HCT116 (cell line): ENCODE measurements around the gene GRAMD4. TPM values are rescaled to one million over a fixed set of nuclear protein-coding genes. Genes with fewer than 3 reads are reported as not detected.

ENCODE experiments used
- ATAC-seq: fragments of 200-7000 bp; cut with Tn5 transposase; 2 replicates; pipeline ENCODE4 v1.9.1; 2020; ENCODE audit warnings: mild to moderate bottlenecking, moderate library complexity
- BruUV-seq: library from RNA; stranded (reverse); fragments of 400-500 nt; replicated peaks from 2 replicates; lab custom pipeline; 2021; lab: Mats Ljungman, UMichigan
- CTCF ChIA-PET: fragments of 300-600 bp; sonication (Branson Sonifier 250); formaldehyde crosslinking; loops from one replicate; lab custom pipeline; 2021; ENCODE audit warnings: antibody characterized with exemption; lab: Charles Lee
- POLR2A ChIA-PET: fragments of 300-600, 350-600 bp; sonication (Branson Sonifier 250); formaldehyde crosslinking; loops from one replicate; lab custom pipeline; 2021; ENCODE audit warnings: antibody characterized with exemption; lab: Charles Lee
- RAD21 ChIA-PET, 2 experiments: fragments of 300-600 bp; sonication (Branson Sonifier 250); formaldehyde crosslinking; loops; one replicate each; lab custom pipeline; 2023; ENCODE audit warnings: low total read pairs in 2 of 2; ENCODE audit not compliant: uncharacterized antibody in 2 of 2, unreplicated experiment in 2 of 2, low non-redundant PET in 1 of 2; lab: Charles Lee
- DNase-seq: peaks from one replicate; pipeline ENCODE4 v3.0.0-alpha.2; 2010; ENCODE audit warnings: low read depth, low spot score
- H2AFZ ChIP-seq: fragments of 200-600 bp; shearing (Covaris generic), sonication (generic); 2 replicates; pipeline ENCODE4 v1.6.1; 2017; ENCODE audit warnings: low read depth, mixed run types, mixed read lengths, antibody characterized with exemption, low read length; ENCODE audit not compliant: poor library complexity, severe bottlenecking
- H3K27ac ChIP-seq: 2 replicates; pipeline ENCODE4 v1.5.1; 2012; ENCODE audit warnings: low read depth, low read length
- H3K27me3 ChIP-seq: fragments of 200-600 bp; sonication (generic); 2 replicates; pipeline ENCODE4 v1.6.1; 2016; ENCODE audit warnings: mixed run types, low read length, mixed read lengths; ENCODE audit not compliant: insufficient read depth
- H3K36me3 ChIP-seq, 2 experiments: fragments of 200-500 bp in 1 of 2; fragments of 200-600 bp in 1 of 2; sonication (Bioruptor generic) in 1 of 2; sonication (generic) in 1 of 2; 2 replicates each; pipeline versions ENCODE4 v1.5.1 to v1.6.1; 2014 to 2016; ENCODE audit warnings: low read length in 2 of 2, inconsistent platforms in 1 of 2, mixed read lengths in 1 of 2, mixed run types in 1 of 2; ENCODE audit not compliant: insufficient read depth in 2 of 2, control insufficient read depth in 1 of 2
- H3K4me1 ChIP-seq, 2 experiments: fragments of 200-600 bp in 1 of 2; sonication (generic) in 1 of 2; 2 replicates each; pipeline versions ENCODE4 v1.5.1 to v1.6.1; 2012 to 2017; ENCODE audit warnings: low read length in 2 of 2, inconsistent platforms in 1 of 2, mild to moderate bottlenecking in 1 of 2, mixed read lengths in 1 of 2, mixed run types in 1 of 2, moderate library complexity in 1 of 2; ENCODE audit not compliant: insufficient read depth in 2 of 2, control insufficient read depth in 1 of 2
- H3K4me2 ChIP-seq: fragments of 200-600 bp; sonication (generic); 2 replicates; pipeline ENCODE4 v1.6.1; 2017; ENCODE audit warnings: mixed run types, low read length, mixed read lengths
- H3K4me3 ChIP-seq, 2 experiments: fragments of 200-600 bp in 1 of 2; sonication (generic) in 1 of 2; replicated peaks in 1 of 2; 2 replicates each; pipeline ENCODE4 v1.5.1; 2011 to 2016; ENCODE audit warnings: low read length in 2 of 2, control low read depth in 1 of 2, low read depth in 1 of 2, mild to moderate bottlenecking in 1 of 2, mixed read lengths in 1 of 2, mixed run types in 1 of 2
- H3K79me2 ChIP-seq: fragments of 200-600 bp; sonication (generic); 2 replicates; pipeline ENCODE4 v1.6.1; 2017; ENCODE audit warnings: mild to moderate bottlenecking, mixed run types, low read length, moderate library complexity, mixed read lengths; ENCODE audit not compliant: insufficient read depth
- H3K9ac ChIP-seq: fragments of 200-600 bp; sonication (generic); 2 replicates; pipeline ENCODE4 v1.6.1; 2016; ENCODE audit warnings: low read length, mixed read lengths
- H3K9me2 ChIP-seq: fragments of 200-600 bp; sonication (generic), shearing (Covaris generic); 2 replicates; pipeline ENCODE4 v1.6.1; 2017; ENCODE audit warnings: mixed run types, mild to moderate bottlenecking, moderate library complexity; ENCODE audit not compliant: insufficient read depth
- H3K9me3 ChIP-seq, 2 experiments: fragments of 200-500 bp in 1 of 2; fragments of 200-600 bp in 1 of 2; sonication (Bioruptor generic) in 1 of 2; sonication (generic) in 1 of 2; 2 replicates each; pipeline ENCODE4 v1.6.1; 2014 to 2017; ENCODE audit warnings: low read length in 2 of 2, mixed read lengths in 2 of 2, inconsistent platforms in 1 of 2, low read depth in 1 of 2, mild to moderate bottlenecking in 1 of 2, mixed run types in 1 of 2, moderate library complexity in 1 of 2; ENCODE audit not compliant: control insufficient read depth in 1 of 2, insufficient read depth in 1 of 2
- H4K20me1 ChIP-seq: fragments of 200-600 bp; sonication (generic), shearing (Covaris generic); 2 replicates; pipeline ENCODE4 v1.6.1; 2017; ENCODE audit warnings: mixed run types, mild to moderate bottlenecking, moderate library complexity; ENCODE audit not compliant: insufficient read depth
- CBX3 ChIP-seq: IDR thresholded peaks from 2 replicates; pipeline ENCODE4 v1.6.1; 2012; ENCODE audit warnings: low read depth
- EZH2 ChIP-seq: fragments of 200-600 bp; sonication (generic); IDR thresholded peaks from 2 replicates; pipeline ENCODE4 v1.6.1; 2017; ENCODE audit warnings: antibody characterized with exemption, mixed run types
- EZH2phosphoT487 ChIP-seq: fragments of 200-600 bp; IDR thresholded peaks from 2 replicates; pipeline ENCODE4 v1.6.1; 2018; ENCODE audit warnings: antibody characterized with exemption, borderline replicate concordance
- FOSL1 ChIP-seq: IDR thresholded peaks from 2 replicates; pipeline ENCODE4 v1.6.1; 2012; ENCODE audit warnings: low read depth
- POLR2A ChIP-seq: IDR thresholded peaks from 2 replicates; pipeline ENCODE4 v1.7.0; 2011; ENCODE audit warnings: borderline replicate concordance; ENCODE audit not compliant: insufficient read depth, insufficient read length; ENCODE audit errors: extremely low read depth
- SIN3A ChIP-seq: IDR thresholded peaks from 2 replicates; pipeline ENCODE4 v1.6.1; 2012; ENCODE audit warnings: low read depth
- SP1 ChIP-seq: IDR thresholded peaks from 2 replicates; pipeline ENCODE4 v1.6.1; 2012; ENCODE audit warnings: low read depth
- ZNF274 ChIP-seq: fragments of 200-500 bp; sonication (Bioruptor generic); IDR thresholded peaks from 2 replicates; pipeline ENCODE4 v1.6.1; 2014; ENCODE audit warnings: mild to moderate bottlenecking, low read depth, low read length, inconsistent platforms
- intact Hi-C: fragments of 100-400 bp; cut with micrococcal nuclease; formaldehyde crosslinking; loops from 2 replicates; pipeline ENCODE4 v1.10.0; 2022
- total RNA-seq: library from RNA; stranded (reverse); gene quantifications from one replicate; pipeline ENCODE4 v1.2.1, GENCODE V29; 2021; ENCODE audit not compliant: unreplicated experiment
- TF ChIP-seq, protein P1 (sequence below): IDR thresholded peaks from 2 replicates; pipeline ENCODE4 v1.6.1; 2012; ENCODE audit warnings: low read depth
- TF ChIP-seq, protein P2 (sequence below): IDR thresholded peaks from 2 replicates; pipeline ENCODE4 v1.6.1; 2012
- TF ChIP-seq, protein P3 (sequence below): IDR thresholded peaks from 2 replicates; pipeline ENCODE4 v1.6.1; 2012

GRAMD4 gene
- total RNA-seq, 1 experiment from 2014 or later = 25.8 TPM

DNA sequence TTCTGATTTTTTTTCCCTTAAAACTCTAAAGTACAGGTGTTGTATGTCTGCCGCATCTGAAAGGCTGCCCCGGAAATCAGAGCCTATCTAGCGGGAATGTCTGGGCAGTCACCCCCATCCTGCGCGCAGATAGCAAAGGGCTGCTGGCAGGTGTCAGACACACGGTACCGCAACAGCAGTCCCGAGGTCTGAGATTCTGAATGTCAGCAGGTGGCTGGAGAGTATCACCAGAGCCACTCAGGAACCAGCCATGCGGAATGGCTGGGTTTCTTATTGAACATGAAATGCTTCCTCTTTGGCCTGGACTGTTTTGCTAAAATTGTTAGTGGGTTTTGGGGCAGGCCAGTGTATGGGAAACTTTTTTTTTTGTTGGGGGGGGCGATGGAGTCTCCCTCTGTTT, 64.5 kb downstream of the GRAMD4 start:
- CTCF ChIA-PET = no interaction called here
- H3K27me3 ChIP-seq = no peaks in the 10 kb centered on the region
- no peaks in the 10 kb centered on the region for H4K20me1 ChIP-seq
- no peak overlapping the region for H3K4me2 ChIP-seq
- DNase-seq (no peak), ATAC-seq (no peak)
- TF ChIP-seq EZH2 (no peak), SP1 (no peak), ZNF274 (no peak), CBX3 (no peak), POLR2A (no peak), EZH2phosphoT487 (no peak), FOSL1 (no peak), SIN3A (no peak)
- TF ChIP-seq, protein P1, sequence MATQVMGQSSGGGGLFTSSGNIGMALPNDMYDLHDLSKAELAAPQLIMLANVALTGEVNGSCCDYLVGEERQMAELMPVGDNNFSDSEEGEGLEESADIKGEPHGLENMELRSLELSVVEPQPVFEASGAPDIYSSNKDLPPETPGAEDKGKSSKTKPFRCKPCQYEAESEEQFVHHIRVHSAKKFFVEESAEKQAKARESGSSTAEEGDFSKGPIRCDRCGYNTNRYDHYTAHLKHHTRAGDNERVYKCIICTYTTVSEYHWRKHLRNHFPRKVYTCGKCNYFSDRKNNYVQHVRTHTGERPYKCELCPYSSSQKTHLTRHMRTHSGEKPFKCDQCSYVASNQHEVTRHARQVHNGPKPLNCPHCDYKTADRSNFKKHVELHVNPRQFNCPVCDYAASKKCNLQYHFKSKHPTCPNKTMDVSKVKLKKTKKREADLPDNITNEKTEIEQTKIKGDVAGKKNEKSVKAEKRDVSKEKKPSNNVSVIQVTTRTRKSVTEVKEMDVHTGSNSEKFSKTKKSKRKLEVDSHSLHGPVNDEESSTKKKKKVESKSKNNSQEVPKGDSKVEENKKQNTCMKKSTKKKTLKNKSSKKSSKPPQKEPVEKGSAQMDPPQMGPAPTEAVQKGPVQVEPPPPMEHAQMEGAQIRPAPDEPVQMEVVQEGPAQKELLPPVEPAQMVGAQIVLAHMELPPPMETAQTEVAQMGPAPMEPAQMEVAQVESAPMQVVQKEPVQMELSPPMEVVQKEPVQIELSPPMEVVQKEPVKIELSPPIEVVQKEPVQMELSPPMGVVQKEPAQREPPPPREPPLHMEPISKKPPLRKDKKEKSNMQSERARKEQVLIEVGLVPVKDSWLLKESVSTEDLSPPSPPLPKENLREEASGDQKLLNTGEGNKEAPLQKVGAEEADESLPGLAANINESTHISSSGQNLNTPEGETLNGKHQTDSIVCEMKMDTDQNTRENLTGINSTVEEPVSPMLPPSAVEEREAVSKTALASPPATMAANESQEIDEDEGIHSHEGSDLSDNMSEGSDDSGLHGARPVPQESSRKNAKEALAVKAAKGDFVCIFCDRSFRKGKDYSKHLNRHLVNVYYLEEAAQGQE = no peak
- TF ChIP-seq, protein P2, sequence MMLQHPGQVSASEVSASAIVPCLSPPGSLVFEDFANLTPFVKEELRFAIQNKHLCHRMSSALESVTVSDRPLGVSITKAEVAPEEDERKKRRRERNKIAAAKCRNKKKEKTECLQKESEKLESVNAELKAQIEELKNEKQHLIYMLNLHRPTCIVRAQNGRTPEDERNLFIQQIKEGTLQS = no peak
- TF ChIP-seq, protein P3, sequence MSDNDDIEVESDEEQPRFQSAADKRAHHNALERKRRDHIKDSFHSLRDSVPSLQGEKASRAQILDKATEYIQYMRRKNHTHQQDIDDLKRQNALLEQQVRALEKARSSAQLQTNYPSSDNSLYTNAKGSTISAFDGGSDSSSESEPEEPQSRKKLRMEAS = no peak
- no peak overlapping the region for H3K9ac ChIP-seq
- no TSS peak for BruUV-seq
- H3K4me1 ChIP-seq = no peaks in the 10 kb centered on the region
- no peak overlapping the region for H2AFZ ChIP-seq
- RAD21 ChIA-PET = no interaction called here
- H3K9me3 ChIP-seq = no peaks in the 10 kb centered on the region
- intact Hi-C loops = no loop called here
- POLR2A ChIA-PET = no interaction called here
- peaks cover 6 to 10% of the 10 kb centered on the region in 2 experiments; a peak in 3 of 4 replicates for H3K36me3 ChIP-seq
- no peaks in the 10 kb centered on the region for H3K9me2 ChIP-seq
- no peaks in the 10 kb centered on the region for H3K79me2 ChIP-seq
- no peak overlapping the region for H3K27ac ChIP-seq
- no peak overlapping the region for H3K4me3 ChIP-seq
